Measurements from ENCODE around the gene KRTCAP2.

KRTCAP2 gene

GRCh38 chr1:155175281-155175926, 2.3 kb upstream of the KRTCAP2 start:
- Histone ChIP-seq H3K27ac (ENCODE audit: low read depth in 2 of 2, low read length in 2 of 2) (no peak overlapping the region), H3K4me1 (ENCODE audit: control insufficient read depth in 2 of 2, insufficient read depth in 2 of 2, low read length in 2 of 2) (peaks cover 18 to 24% of the 10 kb centered on the region in 2 donors), H3K27me3 (ENCODE audit: control insufficient read depth in 2 of 2, insufficient read depth in 2 of 2, low read length in 2 of 2) (peaks cover 0 to 3% of the 10 kb centered on the region in 2 donors), H3K9me3 (ENCODE audit: control insufficient read depth in 2 of 2, low read length in 2 of 2) (no peaks in the 10 kb centered on the region), H3K36me3 (ENCODE audit: control insufficient read depth in 2 of 2, insufficient read depth in 2 of 2, low read length in 2 of 2) (peaks cover under 1 to 1% of the 10 kb centered on the region in 2 donors), H3K9ac (ENCODE audit: low read depth in 1 of 2, low read length in 2 of 2) (no peak overlapping the region), H3K4me3 (ENCODE audit: low read length in 2 of 2) (no peak overlapping the region)

DNA sequence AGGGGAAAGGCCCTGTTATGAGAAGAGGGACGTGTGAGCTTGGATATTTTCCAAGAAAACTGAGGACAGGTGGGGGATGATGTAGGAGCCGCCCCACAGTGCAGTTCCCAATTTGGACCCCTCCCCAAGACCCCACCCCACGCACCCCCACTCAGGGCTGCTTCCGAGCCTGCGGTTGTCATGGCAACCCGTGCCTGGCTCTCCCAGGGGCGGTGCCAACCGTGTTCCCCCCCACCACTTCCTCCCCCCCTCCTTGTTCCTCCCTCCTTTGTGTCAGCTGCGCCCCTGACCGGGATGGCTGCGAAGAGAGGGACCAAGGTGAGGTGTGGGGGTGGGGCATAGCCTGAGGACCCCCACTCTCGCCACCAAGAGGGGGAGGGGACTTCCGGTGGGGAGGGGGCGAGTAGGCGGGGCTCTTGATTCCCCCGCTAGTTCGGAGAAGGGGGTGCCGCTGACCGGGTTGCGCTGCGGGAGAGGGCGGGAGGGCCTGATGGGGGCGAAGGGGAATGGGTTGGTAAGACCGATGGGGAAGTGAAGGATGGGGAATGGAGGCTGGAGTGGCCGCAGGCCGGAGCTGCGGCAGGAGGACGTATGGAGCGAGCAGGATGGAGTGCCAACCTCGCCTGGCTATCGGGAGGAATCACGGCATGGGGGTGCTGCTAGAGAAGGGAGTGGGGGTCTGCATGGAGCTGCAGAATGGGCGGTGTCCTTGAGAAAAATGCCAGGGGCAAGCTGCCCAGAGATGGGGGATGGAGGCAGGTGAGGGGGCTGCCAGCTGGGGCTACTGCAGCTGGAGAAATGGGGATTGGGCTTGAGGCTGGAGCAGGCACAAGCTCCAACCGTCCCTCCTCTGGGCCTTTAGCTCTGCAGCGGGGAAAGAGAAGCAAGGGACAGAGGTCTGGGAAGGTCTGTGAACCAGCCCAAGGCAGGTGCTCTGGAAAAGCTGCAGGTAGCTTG, 1.5 kb upstream of the KRTCAP2 start:
- H3K27ac ChIP-seq (ENCODE audit: low read depth in 2 of 2, low read length in 2 of 2) = no peak overlapping the region
- H3K27me3 ChIP-seq (ENCODE audit: control insufficient read depth in 2 of 2, insufficient read depth in 2 of 2, low read length in 2 of 2) = peaks cover 0 to 3% of the 10 kb centered on the region in 2 donors
- peak overlapping the region in 1 of 2 donors; percentile 86 for H3K4me3 ChIP-seq (ENCODE audit: low read length in 2 of 2)
- peaks cover 18 to 24% of the 10 kb centered on the region in 2 donors for H3K4me1 ChIP-seq (ENCODE audit: control insufficient read depth in 2 of 2, insufficient read depth in 2 of 2, low read length in 2 of 2)
- H3K9me3 ChIP-seq (ENCODE audit: control insufficient read depth in 2 of 2, low read length in 2 of 2) = no peaks in the 10 kb centered on the region
- no peak overlapping the region for H3K9ac ChIP-seq (ENCODE audit: low read depth in 1 of 2, low read length in 2 of 2)
- H3K36me3 ChIP-seq (ENCODE audit: control insufficient read depth in 2 of 2, insufficient read depth in 2 of 2, low read length in 2 of 2) = peaks cover 5 to 7% of the 10 kb centered on the region in 2 donors

- H3K4me3 ChIP-seq (ENCODE audit: low read length in 2 of 2) = peak within 1 kb of the TSS; percentile 86 to 94
- peaks cover 18 to 22% of the 10 kb centered on the region in 2 donors for H3K4me1 ChIP-seq (ENCODE audit: control insufficient read depth in 2 of 2, insufficient read depth in 2 of 2, low read length in 2 of 2)
- peaks cover 0 to 3% of the 10 kb centered on the region in 2 donors for H3K27me3 ChIP-seq (ENCODE audit: control insufficient read depth in 2 of 2, insufficient read depth in 2 of 2, low read length in 2 of 2)
- H3K9me3 ChIP-seq (ENCODE audit: control insufficient read depth in 2 of 2, low read length in 2 of 2) = no peaks in the 10 kb centered on the region
- peak within 1 kb of the TSS; percentile 85 to 92 for H3K9ac ChIP-seq (ENCODE audit: low read depth in 1 of 2, low read length in 2 of 2)
- peak within 1 kb of the TSS; percentile 85 to 92 for H3K27ac ChIP-seq (ENCODE audit: low read depth in 2 of 2, low read length in 2 of 2)
- H3K36me3 ChIP-seq (ENCODE audit: control insufficient read depth in 2 of 2, insufficient read depth in 2 of 2, low read length in 2 of 2) = peaks cover 13 to 14% of the 10 kb centered on the region in 2 donors
These were observed 597 bp upstream of the KRTCAP2 start, which contains the start of gene TRIM46 for GRCh38 chr1:155173478-155174323. Gene TRIM46, plus strand, starts transcription at chr1:155173849. Its CDS starts 118 bp downstream, at chr1:155173967.

GRCh38 chr1:155171836-155172731, 1.0 kb downstream of the KRTCAP2 start:
- peaks cover 23 to 26% of the 10 kb centered on the region in 2 donors for H3K4me1 ChIP-seq (ENCODE audit: control insufficient read depth in 2 of 2, insufficient read depth in 2 of 2, low read length in 2 of 2)
- H3K36me3 ChIP-seq (ENCODE audit: control insufficient read depth in 2 of 2, insufficient read depth in 2 of 2, low read length in 2 of 2) = peaks cover 13 to 16% of the 10 kb centered on the region in 2 donors
- peaks cover 0 to 3% of the 10 kb centered on the region in 2 donors for H3K27me3 ChIP-seq (ENCODE audit: control insufficient read depth in 2 of 2, insufficient read depth in 2 of 2, low read length in 2 of 2)
- peak overlapping the region; percentile 85 to 92 for H3K27ac ChIP-seq (ENCODE audit: low read depth in 2 of 2, low read length in 2 of 2)
- H3K9me3 ChIP-seq (ENCODE audit: control insufficient read depth in 2 of 2, low read length in 2 of 2) = no peaks in the 10 kb centered on the region
- peak overlapping the region; percentile 86 to 94 for H3K4me3 ChIP-seq (ENCODE audit: low read length in 2 of 2)
- H3K9ac ChIP-seq (ENCODE audit: low read depth in 1 of 2, low read length in 2 of 2) = peak overlapping the region; percentile 85 to 92

DNA sequence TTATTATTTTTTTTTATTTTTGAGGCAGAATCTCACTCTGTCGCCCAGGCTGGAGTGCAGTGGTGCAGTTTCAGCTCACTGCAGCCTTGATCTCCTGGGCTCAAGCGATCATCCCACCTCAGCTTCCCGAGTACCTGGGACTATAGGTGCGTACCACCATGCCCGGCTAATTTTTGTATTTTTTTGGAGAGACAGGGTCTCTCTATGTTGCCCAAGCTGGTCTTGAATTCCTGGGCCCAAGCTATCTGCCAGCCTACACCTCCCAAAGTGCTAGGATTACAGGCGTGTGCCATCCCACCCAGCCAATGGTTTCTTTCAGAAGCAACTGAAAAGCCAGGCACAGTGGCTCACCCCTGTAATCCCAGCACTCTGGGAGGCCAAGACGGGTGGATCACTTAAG, 2.3 kb downstream of the KRTCAP2 start:
- Histone ChIP-seq H3K27me3 (ENCODE audit: control insufficient read depth in 2 of 2, insufficient read depth in 2 of 2, low read length in 2 of 2) (peaks cover 0 to 3% of the 10 kb centered on the region in 2 donors), H3K4me1 (ENCODE audit: control insufficient read depth in 2 of 2, insufficient read depth in 2 of 2, low read length in 2 of 2) (peaks cover 15 to 21% of the 10 kb centered on the region in 2 donors), H3K4me3 (ENCODE audit: low read length in 2 of 2) (no peak overlapping the region), H3K36me3 (ENCODE audit: control insufficient read depth in 2 of 2, insufficient read depth in 2 of 2, low read length in 2 of 2) (peaks cover 13 to 16% of the 10 kb centered on the region in 2 donors), H3K9me3 (ENCODE audit: control insufficient read depth in 2 of 2, low read length in 2 of 2) (no peaks in the 10 kb centered on the region), H3K27ac (ENCODE audit: low read depth in 2 of 2, low read length in 2 of 2) (no peak overlapping the region), H3K9ac (ENCODE audit: low read depth in 1 of 2, low read length in 2 of 2) (no peak overlapping the region)

- H3K4me1 ChIP-seq (ENCODE audit: control insufficient read depth in 2 of 2, insufficient read depth in 2 of 2, low read length in 2 of 2) = peaks cover 14 to 21% of the 10 kb centered on the region in 2 donors
- no peaks in the 10 kb centered on the region for H3K9me3 ChIP-seq (ENCODE audit: control insufficient read depth in 2 of 2, low read length in 2 of 2)
- no peak overlapping the region for H3K9ac ChIP-seq (ENCODE audit: low read depth in 1 of 2, low read length in 2 of 2)
- H3K27ac ChIP-seq (ENCODE audit: low read depth in 2 of 2, low read length in 2 of 2) = no peak overlapping the region
- peaks cover 13 to 16% of the 10 kb centered on the region in 2 donors for H3K36me3 ChIP-seq (ENCODE audit: control insufficient read depth in 2 of 2, insufficient read depth in 2 of 2, low read length in 2 of 2)
- peaks cover 0 to 3% of the 10 kb centered on the region in 2 donors for H3K27me3 ChIP-seq (ENCODE audit: control insufficient read depth in 2 of 2, insufficient read depth in 2 of 2, low read length in 2 of 2)
- H3K4me3 ChIP-seq (ENCODE audit: low read length in 2 of 2) = no peak overlapping the region
These were observed 2.9 kb downstream of the KRTCAP2 start for GRCh38 chr1:155170101-155170785.

DNA sequence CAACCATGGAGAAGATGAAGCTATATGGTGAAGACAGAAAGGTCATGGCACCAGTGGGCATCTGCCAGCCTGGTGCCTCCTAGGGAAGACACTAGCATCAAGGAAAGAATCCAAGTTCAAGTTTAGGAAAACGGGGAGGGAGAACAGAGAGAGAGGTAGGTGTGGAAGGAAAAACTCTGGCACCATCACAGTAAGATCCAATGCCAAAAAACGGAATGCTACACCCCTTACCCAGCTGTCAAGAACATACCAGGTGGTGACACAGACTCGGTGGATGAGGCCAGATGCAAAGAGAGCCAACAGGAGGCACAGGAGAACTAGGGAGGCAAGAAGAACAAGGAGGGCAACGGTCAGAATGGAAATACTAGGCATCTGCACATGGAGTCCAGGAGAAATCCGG, 3.6 kb downstream of the KRTCAP2 start:
- Histone ChIP-seq H3K9me3 (ENCODE audit: control insufficient read depth in 2 of 2, low read length in 2 of 2) (no peaks in the 10 kb centered on the region), H3K4me1 (ENCODE audit: control insufficient read depth in 2 of 2, insufficient read depth in 2 of 2, low read length in 2 of 2) (peaks cover 14 to 21% of the 10 kb centered on the region in 2 donors), H3K36me3 (ENCODE audit: control insufficient read depth in 2 of 2, insufficient read depth in 2 of 2, low read length in 2 of 2) (peaks cover 13 to 16% of the 10 kb centered on the region in 2 donors), H3K4me3 (ENCODE audit: low read length in 2 of 2) (no peak overlapping the region), H3K9ac (ENCODE audit: low read depth in 1 of 2, low read length in 2 of 2) (no peak overlapping the region), H3K27me3 (ENCODE audit: control insufficient read depth in 2 of 2, insufficient read depth in 2 of 2, low read length in 2 of 2) (peaks cover 0 to 3% of the 10 kb centered on the region in 2 donors), H3K27ac (ENCODE audit: low read depth in 2 of 2, low read length in 2 of 2) (no peak overlapping the region)

- H3K9me3 ChIP-seq (ENCODE audit: control insufficient read depth in 2 of 2, low read length in 2 of 2) = no peaks in the 10 kb centered on the region
- no peak overlapping the region for H3K27ac ChIP-seq (ENCODE audit: low read depth in 2 of 2, low read length in 2 of 2)
These were observed 4.5 kb downstream of the KRTCAP2 start for GRCh38 chr1:155168456-155169210.

More at GRCh38 chr1:155168456-155169210, 4.5 kb downstream of the KRTCAP2 start:
- H3K4me1 ChIP-seq (ENCODE audit: control insufficient read depth in 2 of 2, insufficient read depth in 2 of 2, low read length in 2 of 2) = peaks cover 14 to 18% of the 10 kb centered on the region in 2 donors
- H3K36me3 ChIP-seq (ENCODE audit: control insufficient read depth in 2 of 2, insufficient read depth in 2 of 2, low read length in 2 of 2) = peaks cover 13 to 16% of the 10 kb centered on the region in 2 donors
- H3K27me3 ChIP-seq (ENCODE audit: control insufficient read depth in 2 of 2, insufficient read depth in 2 of 2, low read length in 2 of 2) = no peaks in the 10 kb centered on the region
- H3K4me3 ChIP-seq (ENCODE audit: low read length in 2 of 2) = no peak overlapping the region
- H3K9ac ChIP-seq (ENCODE audit: low read depth in 1 of 2, low read length in 2 of 2) = no peak overlapping the region

All from mucosa of rectum (tissue), 2 donors.